ENCODE measurements around the gene SNRNP200. TPM values are rescaled to one million over a fixed set of nuclear protein-coding genes. Genes with fewer than 3 reads are reported as not detected.

The SNRNP200 gene
- total RNA-seq, 2 donors from 2014 or later = 187 to 193 TPM

- Mint-ChIP-seq H3K36me3 (peaks cover 7 to 19% of the 10 kb centered on the region in 2 donors), H3K9me3 (peaks cover 0 to 7% of the 10 kb centered on the region in 2 donors), H3K27ac (peak overlapping the region; percentile 42 to 70)
- DNase-seq (ENCODE audit: low spot score in 2 of 2) (no peak), ATAC-seq (no peak)
Observed at GRCh38 chr2:96249654-96250053, 55.7 kb downstream of the SNRNP200 start.

GRCh38 chr2:96248624-96249023 lies 56.7 kb downstream of the SNRNP200 start:
- Mint-ChIP-seq H3K9me3 (peaks cover 0 to 7% of the 10 kb centered on the region in 2 donors), H3K36me3 (peaks cover 7 to 24% of the 10 kb centered on the region in 2 donors)

GRCh38 chr2:96247896-96248295 lies 57.5 kb downstream of the SNRNP200 start:
- Mint-ChIP-seq H3K27ac (peak overlapping the region; percentile 69 to 76), H3K36me3 (peaks cover 7 to 24% of the 10 kb centered on the region in 2 donors), H3K9me3 (peaks cover 0 to 7% of the 10 kb centered on the region in 2 donors)
- ATAC-seq (no peak), DNase-seq (ENCODE audit: low spot score in 2 of 2) (no peak)

More at GRCh38 chr2:96248624-96249023, 56.7 kb downstream of the SNRNP200 start:
- peak overlapping the region in 1 of 2 donors; percentile 18 for H3K27ac Mint-ChIP-seq
- DNase-seq (ENCODE audit: low spot score in 2 of 2) (no peak), ATAC-seq (no peak)

- ATAC-seq = no peak
- peaks cover 0 to 7% of the 10 kb centered on the region in 2 donors for H3K9me3 Mint-ChIP-seq
- peaks cover under 1 to 24% of the 10 kb centered on the region in 2 donors for H3K36me3 Mint-ChIP-seq
- peak overlapping the region; percentile 69 to 70 for H3K27ac Mint-ChIP-seq
- no peak for DNase-seq (ENCODE audit: low spot score in 2 of 2)
Observed at GRCh38 chr2:96247009-96247408, 58.3 kb downstream of the SNRNP200 start.

GRCh38 chr2:96245609-96246390 lies 59.5 kb downstream of the SNRNP200 start:
- DNase-seq (ENCODE audit: low spot score in 2 of 2) = no peak

GRCh38 chr2:96243843-96244242 lies 61.5 kb downstream of the SNRNP200 start:
- DNase-seq (ENCODE audit: low spot score in 2 of 2) (no peak), ATAC-seq (no peak)
- Mint-ChIP-seq H3K9me3 (peaks cover 0 to 7% of the 10 kb centered on the region in 2 donors), H3K36me3 (peaks cover 0 to 24% of the 10 kb centered on the region in 2 donors), H3K27ac (no peak overlapping the region)

More at GRCh38 chr2:96245609-96246390, 59.5 kb downstream of the SNRNP200 start:
- peaks cover 0 to 7% of the 10 kb centered on the region in 2 donors for H3K9me3 Mint-ChIP-seq
- ATAC-seq = no peak
- H3K36me3 Mint-ChIP-seq = peaks cover 0 to 24% of the 10 kb centered on the region in 2 donors
- H3K27ac Mint-ChIP-seq = peak overlapping the region; percentile 69 to 95

GRCh38 chr2:96241900-96242611 lies 63.3 kb downstream of the SNRNP200 start:
- Mint-ChIP-seq H3K36me3 (peaks cover 0 to 23% of the 10 kb centered on the region in 2 donors), H3K27ac (peak overlapping the region; percentile 96), H3K9me3 (peaks cover 0 to 7% of the 10 kb centered on the region in 2 donors)
- peak; percentile 55 to 71 for DNase-seq (ENCODE audit: low spot score in 2 of 2)
- peak; percentile 93 to 98 for ATAC-seq

- Mint-ChIP-seq H3K36me3 (peaks cover 0 to 15% of the 10 kb centered on the region in 2 donors), H3K27ac (peak overlapping the region; percentile 96), H3K9me3 (peaks cover 0 to 7% of the 10 kb centered on the region in 2 donors)
- DNase-seq (ENCODE audit: low spot score in 2 of 2) (no peak), ATAC-seq (no peak)
Observed at GRCh38 chr2:96241227-96241626, 64.1 kb downstream of the SNRNP200 start.

- Mint-ChIP-seq H3K27ac (no peak overlapping the region), H3K9me3 (no peaks in the 10 kb centered on the region), H3K36me3 (peaks cover 0 to 7% of the 10 kb centered on the region in 2 donors)
- ATAC-seq = no peak
- no peak for DNase-seq (ENCODE audit: low spot score in 2 of 2)
Observed at GRCh38 chr2:96240341-96241038, 64.9 kb downstream of the SNRNP200 start.

- H3K27ac Mint-ChIP-seq = no peak overlapping the region
- H3K9me3 Mint-ChIP-seq = no peaks in the 10 kb centered on the region
- H3K36me3 Mint-ChIP-seq = peaks cover 0 to 6% of the 10 kb centered on the region in 2 donors
- DNase-seq (ENCODE audit: low spot score in 2 of 2) (no peak), ATAC-seq (no peak)
Observed at GRCh38 chr2:96239745-96240264, 65.5 kb downstream of the SNRNP200 start.

- ATAC-seq = no peak
- Mint-ChIP-seq H3K27ac (peak overlapping the region in 1 of 2 donors; percentile 69), H3K36me3 (no peaks in the 10 kb centered on the region), H3K9me3 (no peaks in the 10 kb centered on the region)
- no peak for DNase-seq (ENCODE audit: low spot score in 2 of 2)
Observed at GRCh38 chr2:96239091-96239490, 66.3 kb downstream of the SNRNP200 start.

- Mint-ChIP-seq H3K36me3 (no peaks in the 10 kb centered on the region), H3K27ac (peak overlapping the region in 1 of 2 donors; percentile 29), H3K9me3 (no peaks in the 10 kb centered on the region)
- DNase-seq (ENCODE audit: low spot score in 2 of 2) (no peak), ATAC-seq (no peak)
Observed at GRCh38 chr2:96238266-96238665, 67.1 kb downstream of the SNRNP200 start.

GRCh38 chr2:96236882-96237281 lies 68.5 kb downstream of the SNRNP200 start:
- H3K27ac Mint-ChIP-seq = peak overlapping the region in 1 of 2 donors; percentile 3
- no peak for DNase-seq (ENCODE audit: low spot score in 2 of 2)
- no peaks in the 10 kb centered on the region for H3K9me3 Mint-ChIP-seq
- no peaks in the 10 kb centered on the region for H3K36me3 Mint-ChIP-seq
- no peak for ATAC-seq

- DNase-seq (ENCODE audit: low spot score in 2 of 2) (no peak), ATAC-seq (no peak)
- no peak overlapping the region for H3K27ac Mint-ChIP-seq
- no peaks in the 10 kb centered on the region for H3K9me3 Mint-ChIP-seq
- H3K36me3 Mint-ChIP-seq = no peaks in the 10 kb centered on the region
Observed at GRCh38 chr2:96233880-96234316, 71.4 kb downstream of the SNRNP200 start.

- peak overlapping the region in 1 of 2 donors; percentile 41 for H3K27ac Mint-ChIP-seq
- H3K36me3 Mint-ChIP-seq = no peaks in the 10 kb centered on the region
- H3K9me3 Mint-ChIP-seq = no peaks in the 10 kb centered on the region
- no peak for ATAC-seq
- no peak for DNase-seq (ENCODE audit: low spot score in 2 of 2)
Observed at GRCh38 chr2:96233436-96233835, 71.9 kb downstream of the SNRNP200 start.

- ATAC-seq (no peak), DNase-seq (ENCODE audit: low spot score in 2 of 2) (no peak)
- no peak overlapping the region for H3K27ac Mint-ChIP-seq
- no peaks in the 10 kb centered on the region for H3K9me3 Mint-ChIP-seq
- no peaks in the 10 kb centered on the region for H3K36me3 Mint-ChIP-seq
Observed at GRCh38 chr2:96231316-96231715, 74.0 kb downstream of the SNRNP200 start.

Measured in activated naive CD4-positive, alpha-beta T cell treated with anti-CD3 and anti-CD28 coated beads, Interleukin-2, amount 50 U/mL, for 72 hours (primary cell).